GM21390 (cell line): ENCODE data around the gene ANAPC16.
A peak's percentile ranks its signal among the peaks of the same experiment; 100 is the strongest.
"Not testable (repeated sequence)": the region's sequence is repeated elsewhere in the genome, so short reads cannot be mapped to it uniquely, and the experiment has no call there.

Source experiments
- ATAC-seq: cut with Tn5 transposase; IDR thresholded peaks from one replicate; pipeline ENCODE4 v1.9.1; 2021; ENCODE audit not compliant: unreplicated experiment

ANAPC16 gene

DNA sequence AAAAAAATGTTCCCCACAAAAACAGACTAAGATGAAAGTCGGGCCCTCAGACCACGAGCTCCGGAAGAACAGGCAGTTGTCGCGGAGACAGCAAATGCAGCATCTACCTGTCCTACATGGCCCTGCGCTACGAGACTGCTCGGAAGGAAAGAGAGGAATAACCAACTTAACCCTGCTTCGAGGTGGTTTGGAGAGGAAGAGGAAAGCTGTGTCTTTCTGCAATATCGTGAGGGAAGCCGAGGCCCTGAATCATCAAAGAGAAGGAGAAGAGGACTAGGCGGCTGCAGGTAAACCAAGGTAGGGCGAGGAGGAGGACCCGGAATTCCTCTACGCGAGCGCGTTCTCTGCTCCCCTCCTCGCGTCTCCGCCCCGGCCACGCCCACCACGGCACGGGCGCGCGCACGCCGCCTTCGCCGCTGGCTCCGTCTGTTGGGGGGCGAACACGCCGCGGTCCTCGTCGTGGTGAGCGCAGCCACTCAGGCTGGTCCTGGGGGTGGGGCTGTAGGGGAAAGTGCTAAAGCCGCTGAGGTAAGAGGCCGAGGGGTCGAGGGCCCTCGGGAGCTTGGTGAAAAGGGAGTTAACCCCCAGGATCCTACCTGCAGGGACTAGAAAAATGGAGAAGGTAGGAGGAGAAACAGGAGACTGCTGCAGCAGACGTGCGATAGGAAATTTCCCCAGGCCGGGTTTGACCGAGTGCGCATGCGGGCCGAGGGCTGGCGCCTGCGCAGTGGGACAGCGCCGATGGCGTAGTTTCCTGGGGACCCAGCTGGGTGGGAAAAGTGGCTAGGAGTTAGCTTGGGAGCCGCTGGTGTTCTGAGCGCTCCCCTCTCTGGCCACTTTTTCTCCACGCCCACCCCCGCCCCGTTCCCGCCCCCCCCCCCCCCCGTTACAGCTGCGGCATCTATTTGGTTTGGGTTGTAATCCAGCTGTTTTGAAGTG is at the start of gene ANAPC16, which contains the start of gene ASCC1:
ANAPC16 (plus strand) TSS at position 402 of the 939 bp plus-strand sequence. CDS start 7,903 bp downstream, outside the sequence.
ASCC1 (minus strand) TSS at position 666 of the 939 bp plus-strand sequence. CDS start 2,978 bp downstream, outside the sequence.
- peak; percentile 82 for ATAC-seq

DNA sequence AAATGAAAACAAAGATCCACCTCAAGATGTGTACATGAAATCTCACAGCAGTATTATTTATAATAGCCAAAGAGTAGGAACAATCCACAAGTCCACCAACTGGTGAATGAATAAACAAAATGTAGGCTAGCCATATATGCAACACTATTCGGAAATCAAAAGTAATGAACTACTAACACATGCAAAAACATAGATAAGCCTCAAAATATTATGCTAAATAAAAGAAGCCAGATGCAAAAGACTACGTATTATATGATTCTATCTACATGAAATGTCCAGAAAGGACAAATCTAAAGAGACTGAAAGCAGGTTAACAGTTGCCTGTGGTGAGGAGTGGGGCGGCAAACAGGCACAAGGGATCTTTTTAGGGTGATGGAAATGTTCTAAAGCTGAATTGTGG is 48.7 kb upstream of the ANAPC16 start:
- no peak for ATAC-seq

DNA sequence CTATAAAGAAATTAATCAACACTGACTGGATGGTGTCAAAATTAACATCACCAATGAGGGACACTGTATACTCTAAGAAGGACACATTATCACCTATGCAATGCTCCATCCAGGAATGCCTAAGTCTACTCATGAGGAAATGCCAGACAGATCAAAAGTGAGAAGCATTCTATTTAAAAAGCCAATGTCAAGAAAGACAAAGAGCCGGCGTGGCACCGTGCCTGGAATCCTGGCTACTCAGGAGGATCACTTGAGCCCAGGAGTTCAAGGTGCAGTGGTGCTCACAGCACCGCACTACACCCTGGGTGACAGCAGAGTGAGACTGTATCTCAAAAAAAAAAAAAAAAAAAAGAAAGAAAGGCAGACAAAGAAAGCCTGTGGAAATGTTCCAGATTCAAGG is 45.5 kb upstream of the ANAPC16 start:
- ATAC-seq: no peak

GRCh38 chr10:72170733-72171132 is 45.1 kb upstream of the ANAPC16 start:
- no peak for ATAC-seq

GRCh38 chr10:72171175-72171630 is 44.6 kb upstream of the ANAPC16 start:
- ATAC-seq: no peak

- no peak for ATAC-seq
Measured at GRCh38 chr10:72173262-72173618, 42.6 kb upstream of the ANAPC16 start.

DNA sequence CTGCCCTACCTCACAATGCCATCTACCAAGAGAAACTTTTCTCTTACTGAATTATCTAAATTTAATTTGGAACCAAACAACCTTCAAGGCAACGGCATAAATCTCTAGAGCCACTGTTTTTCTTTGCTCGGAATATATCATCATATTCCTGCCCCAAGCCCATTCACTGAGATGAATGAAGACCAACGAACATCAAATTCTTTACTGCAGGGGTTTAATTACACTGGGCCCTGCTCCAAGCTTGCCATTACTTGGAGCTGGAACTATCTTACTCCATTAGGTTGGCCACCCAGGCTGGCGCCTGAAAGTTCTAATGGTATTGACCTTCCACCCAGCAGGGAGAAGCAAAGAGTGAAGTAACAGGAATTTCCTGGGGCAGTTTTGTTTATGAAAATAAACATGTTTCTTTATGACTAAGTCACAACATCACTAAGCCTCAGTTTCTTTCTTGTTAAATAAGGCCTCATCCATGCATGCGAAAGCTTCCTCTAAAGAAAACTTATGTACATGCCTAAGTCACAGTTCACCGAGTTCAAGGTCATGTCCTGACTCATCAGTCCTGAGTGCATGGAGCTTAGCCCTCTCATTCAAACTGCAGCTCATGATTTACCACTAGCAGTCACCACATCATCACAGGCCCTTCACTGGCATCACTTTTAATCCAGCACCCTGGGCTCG is 42.1 kb upstream of the ANAPC16 start:
- ATAC-seq: peak; percentile 61

GRCh38 chr10:72174297-72174662 is 41.5 kb upstream of the ANAPC16 start:
- no peak for ATAC-seq

- ATAC-seq: no peak
Measured at GRCh38 chr10:72175149-72175548, 40.7 kb upstream of the ANAPC16 start.

DNA sequence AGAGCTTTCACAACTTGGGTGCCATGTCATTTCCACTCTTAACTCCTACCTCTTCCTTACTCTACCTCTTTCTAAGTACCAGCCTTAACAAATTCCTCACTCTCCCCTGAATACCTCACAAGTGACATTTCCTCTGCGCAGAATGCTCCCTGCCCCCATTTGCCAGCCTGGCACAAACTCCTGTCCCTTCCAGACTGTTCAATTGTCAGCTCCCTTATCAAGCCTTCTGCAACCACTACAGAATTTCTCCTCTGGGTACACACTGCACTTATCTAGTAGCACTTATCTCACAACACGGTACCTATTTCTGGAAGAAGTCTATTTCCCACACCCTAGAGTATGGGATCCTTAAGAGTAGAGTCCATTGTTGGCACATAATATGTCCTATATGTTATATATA is 39.1 kb upstream of the ANAPC16 start:
- ATAC-seq: no peak

GRCh38 chr10:72177454-72177853 is 38.4 kb upstream of the ANAPC16 start:
- ATAC-seq: no peak

GRCh38 chr10:72184156-72184555 is 31.7 kb upstream of the ANAPC16 start:
- ATAC-seq: no peak

- no peak for ATAC-seq
Measured at GRCh38 chr10:72186258-72186981, 29.4 kb upstream of the ANAPC16 start.

GRCh38 chr10:72186982-72187330 is 28.9 kb upstream of the ANAPC16 start:
- no peak for ATAC-seq

- ATAC-seq: no peak
Measured at GRCh38 chr10:72194949-72195348, 20.9 kb upstream of the ANAPC16 start.

DNA sequence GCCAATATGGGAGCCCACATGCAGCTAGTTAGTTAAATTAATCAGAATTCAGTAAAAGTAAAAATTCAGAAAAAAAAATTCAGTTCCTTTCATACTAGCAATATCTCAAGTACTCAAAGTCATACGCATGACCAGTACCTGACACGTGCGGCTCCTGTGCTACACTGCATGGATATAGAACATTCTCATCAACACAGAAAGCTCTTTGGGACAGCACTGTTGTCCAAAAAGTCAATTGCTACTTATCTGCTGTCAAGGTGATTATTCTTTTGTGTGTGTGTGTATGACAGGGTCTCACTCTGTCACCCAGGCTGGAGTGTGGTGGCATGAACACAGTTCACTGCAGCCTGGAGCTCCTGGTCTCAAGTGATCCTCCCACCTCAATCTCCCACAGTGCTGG is 14.9 kb upstream of the ANAPC16 start:
- ATAC-seq: no peak

DNA sequence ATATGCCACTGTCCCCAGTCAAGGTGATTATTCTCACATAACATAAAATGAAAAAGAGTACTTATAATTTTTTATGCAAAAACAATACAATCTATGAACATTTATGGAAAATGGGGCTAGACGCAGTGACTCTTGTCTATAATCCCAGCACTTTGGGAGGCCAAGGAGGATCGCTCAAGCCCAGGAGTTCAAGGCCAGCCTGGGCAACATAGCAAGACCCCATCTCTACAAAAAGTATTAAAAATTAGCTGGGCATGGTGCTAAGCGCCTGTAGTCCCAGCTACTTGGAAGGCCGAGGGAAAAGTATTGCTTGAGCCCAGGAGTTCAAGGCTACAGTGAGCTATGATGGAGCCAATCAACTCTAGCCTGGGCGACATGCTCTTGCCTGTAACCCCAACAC is 14.5 kb upstream of the ANAPC16 start:
- ATAC-seq: no peak

DNA sequence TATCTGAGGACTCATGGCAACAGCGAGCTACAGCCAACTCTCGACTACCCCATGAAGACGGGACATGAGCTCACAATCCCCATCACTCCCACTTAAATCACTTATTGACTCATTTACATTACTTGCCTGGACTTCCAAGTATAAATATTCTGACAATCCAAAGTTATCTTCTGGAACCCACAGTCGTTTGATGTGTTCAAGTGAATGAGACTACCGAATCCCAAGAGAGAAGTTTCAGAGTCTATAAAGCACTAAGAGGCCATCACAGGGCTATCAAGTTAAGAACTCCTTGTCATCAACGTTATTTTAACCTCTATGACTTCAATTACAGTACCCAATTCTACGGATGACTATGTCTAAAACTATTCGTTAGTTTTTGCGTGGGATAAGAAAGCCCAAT is 11.5 kb upstream of the ANAPC16 start:
- ATAC-seq: no peak

DNA sequence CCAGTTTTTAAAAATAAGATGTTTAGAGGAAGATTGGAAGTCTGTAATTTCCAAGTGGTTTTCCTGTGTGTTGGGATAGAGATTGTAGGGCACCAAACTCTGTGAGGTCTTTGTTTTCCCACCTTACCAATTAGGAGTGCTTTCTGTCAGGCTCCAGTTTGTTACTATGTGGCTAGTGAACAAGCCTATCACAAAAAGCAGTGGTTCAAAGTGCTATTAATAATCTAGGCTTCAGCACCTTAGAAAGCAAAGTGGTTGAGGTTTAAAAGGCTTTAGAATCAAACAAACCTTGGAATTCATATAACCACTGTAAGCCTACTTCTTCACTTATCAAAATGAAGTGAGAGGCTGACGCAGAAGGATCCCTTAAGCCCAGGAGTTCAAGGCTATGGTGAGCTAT is 11.1 kb upstream of the ANAPC16 start:
- no peak for ATAC-seq

DNA sequence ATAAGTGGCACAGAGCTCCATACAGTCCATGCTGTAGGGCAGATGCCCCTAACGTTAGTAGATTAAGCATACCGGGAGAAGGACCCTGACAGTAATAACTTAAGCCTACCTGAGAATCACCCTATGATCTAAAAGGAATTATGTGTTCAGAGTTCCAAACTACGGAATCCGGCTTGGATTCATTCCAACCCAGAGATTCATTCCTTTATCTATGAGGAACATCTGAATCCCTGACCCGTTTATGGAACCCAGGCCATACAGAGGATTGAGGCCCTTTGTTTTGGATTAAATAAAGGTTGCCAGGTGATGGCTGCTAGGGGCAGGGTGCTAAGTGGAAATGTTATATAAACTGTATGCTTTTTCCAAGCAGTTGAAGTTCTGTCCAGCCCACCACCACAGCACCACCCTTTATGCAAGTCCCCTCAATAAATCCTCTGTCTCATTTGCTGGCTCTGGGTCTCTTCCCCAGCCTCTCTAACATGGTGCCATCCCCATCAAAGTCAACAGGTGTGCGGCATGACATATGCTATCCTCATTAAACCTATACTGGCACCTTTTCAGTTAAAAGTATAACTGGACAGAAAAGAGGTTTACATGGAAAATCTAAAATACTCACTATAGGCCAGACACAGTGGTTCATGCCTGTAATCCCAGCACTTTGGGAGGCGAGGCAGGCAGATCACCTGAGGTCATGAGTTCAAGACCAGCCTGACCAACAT is 9.1 kb upstream of the ANAPC16 start:
- ATAC-seq: no peak

DNA sequence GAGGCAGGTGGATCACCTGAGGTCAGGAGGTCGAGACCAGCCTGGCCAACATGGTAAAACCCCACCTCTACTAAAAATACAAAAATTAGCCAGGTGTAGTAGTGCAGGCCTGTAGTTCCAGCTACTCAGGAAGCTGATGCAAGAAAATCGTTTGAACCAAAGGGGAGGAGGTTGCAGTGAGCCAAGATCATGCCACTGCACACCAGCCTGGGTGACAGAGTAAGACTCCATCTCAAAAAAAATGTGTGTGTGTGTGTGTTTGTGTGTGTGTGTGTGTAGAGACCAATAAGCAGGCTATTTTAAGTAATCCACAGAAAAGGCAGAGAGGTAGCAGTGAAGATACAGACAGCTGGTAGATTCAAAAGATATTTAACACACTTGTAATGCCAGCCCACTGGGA is 7.3 kb upstream of the ANAPC16 start:
- ATAC-seq: not testable (repeated sequence)
